ENCODE measurements around the gene PRR12.

PRR12 gene

DNA sequence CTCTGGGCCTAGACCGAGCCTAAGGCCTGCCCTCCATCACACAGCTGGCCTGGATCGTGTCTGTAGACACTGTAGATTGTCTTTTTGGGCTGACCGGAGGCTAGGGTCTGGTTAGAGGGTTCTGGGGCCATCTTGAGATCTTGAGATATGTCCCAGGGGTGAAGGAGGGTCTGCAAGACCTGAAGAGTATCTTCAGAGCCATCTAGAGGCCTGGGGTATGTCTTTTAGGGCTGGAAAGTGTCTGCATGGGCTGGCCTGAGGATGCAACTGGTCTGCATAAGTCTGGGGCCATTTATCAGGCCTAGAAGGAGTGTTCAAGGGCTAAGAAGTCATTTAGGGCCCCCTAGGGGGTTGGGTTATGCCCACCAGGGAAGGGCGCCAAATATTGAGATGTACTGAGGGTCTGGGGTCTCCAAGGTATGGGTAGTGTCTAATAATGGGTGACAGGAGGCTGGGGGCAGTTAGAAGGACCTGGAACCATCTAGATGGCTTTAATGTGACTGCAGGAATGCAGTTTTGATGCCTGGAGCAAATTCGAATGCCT is 51.6 kb downstream of the PRR12 start:
- in situ Hi-C loops (cut with HindIII; ENCODE audit: low sequenced_read_pairs), result no loop called here

DNA sequence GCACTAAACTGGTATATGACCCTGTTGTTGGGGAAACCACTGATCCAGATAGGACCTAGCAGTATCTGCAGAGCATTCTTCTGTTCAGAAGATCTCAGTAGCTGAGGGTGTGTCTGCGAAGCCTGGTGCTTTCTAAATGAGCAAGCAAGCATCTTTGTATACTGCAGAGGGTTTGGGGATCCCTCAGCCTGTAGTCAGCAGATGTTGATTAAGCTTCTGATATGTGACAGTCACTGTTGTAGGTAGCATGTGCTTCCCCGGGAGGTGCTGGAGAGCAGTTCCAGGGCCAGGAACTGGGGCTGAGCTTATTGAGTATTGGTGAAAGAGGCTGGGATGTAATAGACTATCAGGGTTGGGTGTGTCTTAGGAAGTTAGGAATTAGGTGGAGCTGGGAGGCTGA is 52.5 kb downstream of the PRR12 start:
- in situ Hi-C loops (cut with HindIII; ENCODE audit: low sequenced_read_pairs), result no loop called here

DNA sequence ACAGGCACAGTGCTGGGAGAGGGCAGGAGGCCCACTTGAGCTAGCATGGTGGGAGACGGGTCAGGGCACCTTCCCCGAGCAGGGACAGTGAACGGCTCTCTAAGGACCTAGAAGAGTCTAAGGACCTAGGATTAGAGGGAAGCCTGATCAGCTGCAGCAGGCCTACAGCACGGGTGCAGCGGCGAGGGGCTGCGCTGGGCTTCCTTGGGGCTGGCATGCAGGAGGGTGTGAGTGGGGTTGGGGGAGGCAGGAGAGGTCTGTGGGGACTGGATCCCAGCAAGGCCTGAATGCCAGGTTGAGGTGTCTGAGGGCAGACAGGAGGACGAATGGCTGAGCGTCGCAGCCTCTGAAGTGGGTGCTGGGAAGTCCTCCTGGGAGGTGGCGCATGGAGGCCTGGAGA is 54.6 kb downstream of the PRR12 start:
- in situ Hi-C loops (cut with HindIII; ENCODE audit: low sequenced_read_pairs), result no loop called here

DNA sequence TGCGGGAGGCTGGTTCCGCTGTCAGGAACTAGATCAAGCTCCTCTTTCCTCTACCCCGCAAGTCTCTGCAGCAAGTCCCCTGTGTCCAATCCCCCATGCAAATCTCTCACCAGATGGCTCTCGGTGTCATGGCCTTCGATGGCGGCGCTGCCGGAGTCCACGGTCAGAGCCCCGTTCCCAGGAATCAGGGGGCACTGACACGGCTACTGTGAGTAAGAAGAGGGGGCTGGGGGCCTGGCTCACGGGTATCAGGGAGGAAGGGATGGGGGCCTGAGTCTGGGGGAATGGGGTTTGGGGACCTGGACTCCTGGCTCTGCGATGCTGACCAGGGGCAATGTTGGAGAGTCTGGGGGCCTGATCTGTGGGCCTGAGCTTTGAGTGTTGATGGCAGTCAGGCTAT is 55.0 kb downstream of the PRR12 start:
- in situ Hi-C loops (cut with HindIII; ENCODE audit: low sequenced_read_pairs), result no loop called here

DNA sequence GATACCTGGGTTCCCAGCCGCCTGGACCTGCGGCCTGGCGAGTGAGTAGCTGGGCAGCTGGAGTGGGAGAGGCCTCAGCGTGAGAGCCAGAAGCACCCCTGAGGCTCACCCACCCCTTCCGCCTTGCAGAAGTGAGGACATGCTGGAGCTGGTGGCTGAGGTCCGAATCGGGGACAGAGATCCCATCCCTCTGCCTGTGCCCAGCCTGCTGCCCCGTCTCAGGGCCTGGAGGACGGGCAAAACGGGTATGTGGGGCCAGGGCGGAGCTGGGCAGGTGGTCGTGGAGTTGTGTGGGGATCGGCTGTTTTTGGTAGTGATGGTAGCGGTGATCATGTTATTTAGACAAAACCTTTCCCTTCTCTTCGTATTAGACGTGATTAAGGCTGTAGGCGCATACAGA is 55.6 kb downstream of the PRR12 start:
- in situ Hi-C loops (cut with HindIII; ENCODE audit: low sequenced_read_pairs), result no loop called here

DNA sequence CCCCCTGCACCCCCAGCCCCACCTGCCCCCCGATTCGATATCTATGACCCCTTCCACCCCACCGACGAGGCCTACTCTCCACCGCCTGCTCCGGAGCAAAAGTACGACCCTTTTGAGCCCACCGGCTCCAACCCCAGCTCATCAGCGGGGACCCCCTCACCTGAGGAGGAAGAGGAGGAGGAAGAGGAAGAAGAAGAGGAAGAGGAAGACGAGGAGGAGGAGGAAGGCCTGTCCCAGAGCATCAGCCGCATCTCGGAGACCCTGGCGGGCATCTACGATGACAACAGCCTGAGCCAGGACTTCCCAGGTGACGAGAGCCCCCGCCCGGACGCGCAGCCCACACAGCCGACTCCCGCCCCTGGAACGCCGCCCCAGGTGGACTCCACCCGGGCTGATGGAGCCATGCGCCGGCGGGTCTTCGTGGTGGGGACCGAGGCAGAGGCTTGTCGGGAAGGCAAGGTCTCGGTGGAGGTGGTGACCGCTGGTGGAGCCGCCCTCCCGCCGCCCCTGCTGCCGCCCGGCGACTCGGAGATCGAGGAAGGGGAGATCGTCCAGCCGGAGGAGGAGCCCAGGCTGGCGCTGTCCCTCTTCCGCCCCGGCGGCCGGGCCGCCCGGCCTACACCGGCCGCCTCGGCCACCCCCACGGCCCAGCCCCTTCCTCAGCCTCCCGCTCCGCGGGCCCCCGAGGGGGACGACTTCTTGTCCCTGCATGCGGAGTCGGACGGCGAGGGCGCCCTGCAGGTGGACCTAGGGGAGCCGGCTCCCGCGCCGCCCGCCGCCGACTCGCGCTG is 60.2 kb downstream of the PRR12 start:
- in situ Hi-C loops (cut with HindIII; ENCODE audit: low sequenced_read_pairs), result no loop called here

DNA sequence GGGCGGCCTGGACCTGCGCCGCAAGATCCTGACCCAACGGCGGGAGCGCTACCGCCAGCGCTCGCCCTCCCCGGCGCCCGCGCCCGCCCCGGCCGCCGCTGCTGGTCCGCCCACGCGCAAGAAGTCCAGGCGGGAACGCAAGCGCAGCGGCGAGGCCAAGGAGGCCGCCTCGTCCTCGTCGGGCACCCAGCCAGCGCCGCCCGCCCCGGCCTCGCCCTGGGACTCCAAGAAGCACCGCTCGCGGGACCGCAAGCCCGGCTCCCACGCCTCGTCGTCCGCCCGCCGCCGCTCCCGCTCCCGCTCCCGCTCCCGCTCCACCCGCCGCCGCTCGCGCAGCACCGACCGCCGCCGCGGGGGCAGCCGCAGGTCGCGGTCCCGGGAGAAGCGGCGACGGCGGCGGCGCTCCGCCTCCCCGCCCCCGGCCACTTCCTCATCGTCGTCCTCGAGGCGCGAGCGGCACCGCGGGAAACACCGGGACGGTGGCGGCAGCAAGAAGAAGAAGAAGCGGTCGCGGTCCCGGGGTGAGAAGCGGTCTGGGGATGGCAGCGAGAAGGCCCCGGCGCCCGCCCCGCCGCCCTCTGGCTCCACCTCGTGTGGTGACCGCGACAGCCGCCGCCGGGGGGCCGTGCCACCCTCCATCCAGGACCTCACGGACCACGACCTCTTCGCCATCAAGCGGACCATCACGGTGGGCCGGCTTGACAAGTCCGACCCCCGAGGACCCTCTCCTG is 61.0 kb downstream of the PRR12 start:
- in situ Hi-C loops (cut with HindIII; ENCODE audit: low sequenced_read_pairs), result no loop called here

DNA sequence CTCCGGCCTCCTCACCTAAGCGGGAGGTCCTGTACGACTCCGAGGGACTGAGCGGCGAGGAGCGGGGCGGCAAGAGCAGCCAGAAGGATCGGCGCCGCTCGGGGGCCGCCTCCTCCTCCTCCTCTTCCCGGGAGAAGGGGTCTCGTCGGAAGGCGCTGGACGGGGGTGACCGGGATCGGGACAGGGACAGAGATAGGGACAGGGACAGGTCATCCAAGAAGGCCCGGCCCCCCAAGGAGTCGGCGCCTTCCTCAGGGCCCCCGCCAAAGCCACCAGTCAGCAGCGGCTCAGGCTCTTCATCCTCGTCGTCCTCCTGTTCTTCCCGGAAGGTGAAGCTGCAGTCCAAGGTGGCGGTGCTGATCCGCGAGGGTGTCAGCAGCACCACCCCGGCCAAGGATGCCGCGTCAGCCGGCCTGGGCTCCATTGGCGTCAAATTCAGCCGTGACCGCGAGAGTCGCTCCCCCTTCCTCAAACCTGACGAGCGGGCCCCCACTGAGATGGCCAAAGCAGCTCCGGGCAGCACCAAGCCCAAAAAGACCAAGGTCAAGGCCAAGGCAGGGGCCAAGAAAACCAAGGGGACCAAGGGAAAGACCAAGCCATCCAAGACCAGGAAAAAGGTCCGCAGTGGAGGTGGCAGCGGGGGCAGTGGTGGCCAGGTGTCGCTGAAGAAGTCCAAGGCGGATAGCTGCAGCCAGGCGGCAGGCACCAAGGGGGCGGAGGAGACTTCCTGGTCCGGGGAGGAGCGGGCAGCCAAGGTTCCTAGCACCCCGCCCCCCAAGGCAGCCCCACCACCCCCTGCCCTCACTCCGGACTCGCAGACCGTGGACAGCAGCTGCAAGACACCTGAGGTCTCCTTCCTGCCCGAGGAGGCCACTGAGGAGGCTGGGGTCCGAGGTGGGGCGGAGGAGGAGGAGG is 61.8 kb downstream of the PRR12 start:
- in situ Hi-C loops (cut with HindIII; ENCODE audit: low sequenced_read_pairs), result no loop called here

DNA sequence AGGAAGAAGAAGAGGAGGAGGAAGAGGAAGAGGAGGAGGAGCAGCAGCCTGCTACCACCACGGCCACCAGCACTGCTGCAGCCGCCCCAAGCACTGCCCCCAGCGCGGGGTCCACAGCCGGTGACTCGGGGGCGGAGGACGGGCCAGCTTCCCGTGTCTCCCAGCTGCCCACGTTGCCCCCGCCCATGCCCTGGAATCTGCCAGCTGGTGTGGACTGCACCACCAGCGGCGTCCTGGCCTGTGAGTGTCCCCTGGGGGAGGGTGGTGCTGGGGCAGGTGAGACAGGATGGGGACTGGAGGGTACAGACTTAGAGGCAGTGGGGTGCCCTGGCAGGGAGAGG is 62.5 kb downstream of the PRR12 start:
- in situ Hi-C loops (cut with HindIII; ENCODE audit: low sequenced_read_pairs), result no loop called here

DNA sequence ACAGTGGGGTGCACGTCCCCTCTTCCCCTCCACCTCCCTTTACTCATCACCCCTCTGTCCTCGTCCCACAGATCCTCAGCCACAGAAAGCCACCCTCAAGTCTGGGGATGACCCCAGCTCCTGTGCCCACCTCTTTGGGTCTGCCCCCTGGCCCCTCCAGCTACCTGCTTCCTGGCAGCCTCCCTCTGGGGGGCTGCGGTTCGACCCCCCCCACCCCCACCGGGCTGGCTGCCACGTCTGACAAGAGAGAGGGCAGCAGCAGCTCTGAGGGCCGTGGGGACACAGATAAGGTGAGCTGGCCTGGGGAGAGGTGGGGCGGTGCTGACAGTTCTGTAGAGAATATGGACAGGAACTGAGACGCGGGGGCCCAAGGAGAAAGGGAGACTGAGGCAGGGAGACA is 63.6 kb downstream of the PRR12 start:
- in situ Hi-C loops (cut with HindIII; ENCODE audit: low sequenced_read_pairs), result no loop called here

DNA sequence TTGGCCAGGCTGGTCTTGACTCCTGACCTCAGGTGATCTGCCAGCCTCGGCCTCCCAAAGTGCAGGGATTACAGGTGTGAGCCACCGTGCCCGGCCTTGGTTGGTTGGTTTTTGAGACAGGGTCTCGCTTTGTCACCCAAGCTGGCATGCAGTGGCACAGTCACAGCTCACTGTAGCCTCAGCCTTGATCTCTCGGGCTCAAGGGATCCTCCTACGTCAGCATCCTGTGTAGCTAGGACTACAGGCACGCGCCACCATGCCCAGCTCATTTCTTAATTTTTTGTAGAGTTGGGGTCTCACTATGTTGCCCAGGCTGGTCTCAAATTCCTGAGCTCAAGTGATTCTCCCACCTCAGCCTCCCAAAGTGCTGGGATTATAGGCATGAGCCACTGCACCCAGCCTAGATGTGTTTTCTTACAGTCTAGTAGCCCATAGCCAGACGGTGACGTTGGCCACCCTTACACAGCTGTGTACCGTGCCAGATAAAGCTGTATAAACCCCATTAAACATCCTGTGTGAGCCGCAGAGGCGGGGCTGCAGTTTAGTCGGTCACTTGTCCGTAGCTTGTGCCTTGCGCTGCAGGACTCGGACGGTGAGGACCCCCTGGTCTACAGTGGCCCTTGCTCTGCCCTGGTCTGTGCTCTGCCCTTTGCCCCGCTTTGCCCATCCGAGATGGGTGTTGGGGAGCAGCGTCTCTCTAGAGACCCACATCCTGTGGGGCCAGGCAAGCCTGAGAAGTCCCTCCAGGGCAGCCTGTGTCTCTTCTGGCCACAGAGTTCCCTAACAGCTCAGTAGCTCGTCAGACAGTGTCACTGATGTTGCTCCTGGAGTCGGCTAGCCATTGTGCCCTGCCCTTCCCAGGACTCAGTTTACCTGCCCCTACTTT is 64.8 kb downstream of the PRR12 start:
- in situ Hi-C loops (cut with HindIII; ENCODE audit: low sequenced_read_pairs), result no loop called here

DNA sequence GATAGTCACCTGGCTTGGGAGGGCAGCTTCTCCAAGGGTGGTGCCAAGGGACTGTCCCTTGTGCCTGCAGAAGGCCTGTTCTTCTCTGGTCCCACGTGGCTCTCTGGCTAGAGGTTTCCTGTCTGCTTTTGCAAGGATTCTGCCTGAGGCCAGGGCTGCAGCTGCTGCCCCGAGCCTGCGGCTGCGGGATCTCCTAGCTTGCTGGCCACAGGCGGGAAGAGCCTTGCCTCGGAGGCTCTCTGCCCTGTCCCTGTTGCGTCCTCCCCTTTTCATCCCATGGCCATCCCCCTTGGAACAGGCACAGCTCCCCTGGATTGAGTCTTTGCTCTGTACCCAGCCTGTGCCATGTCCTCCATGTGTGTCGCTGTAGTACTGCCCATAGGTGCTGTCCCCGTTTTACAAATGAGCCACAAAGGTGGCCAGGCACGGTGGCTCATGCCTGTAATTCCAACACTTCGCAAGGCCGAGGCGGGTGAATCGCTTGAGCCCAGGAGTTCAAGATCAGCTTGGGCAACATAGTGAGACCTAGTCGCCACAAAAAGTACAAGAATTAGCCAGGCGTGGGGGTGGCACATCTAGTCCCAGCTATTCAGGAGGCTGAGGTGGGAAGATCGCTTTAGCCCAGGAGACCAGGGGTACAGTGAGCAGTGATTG is 65.6 kb downstream of the PRR12 start:
- in situ Hi-C loops (cut with HindIII; ENCODE audit: low sequenced_read_pairs), result no loop called here

DNA sequence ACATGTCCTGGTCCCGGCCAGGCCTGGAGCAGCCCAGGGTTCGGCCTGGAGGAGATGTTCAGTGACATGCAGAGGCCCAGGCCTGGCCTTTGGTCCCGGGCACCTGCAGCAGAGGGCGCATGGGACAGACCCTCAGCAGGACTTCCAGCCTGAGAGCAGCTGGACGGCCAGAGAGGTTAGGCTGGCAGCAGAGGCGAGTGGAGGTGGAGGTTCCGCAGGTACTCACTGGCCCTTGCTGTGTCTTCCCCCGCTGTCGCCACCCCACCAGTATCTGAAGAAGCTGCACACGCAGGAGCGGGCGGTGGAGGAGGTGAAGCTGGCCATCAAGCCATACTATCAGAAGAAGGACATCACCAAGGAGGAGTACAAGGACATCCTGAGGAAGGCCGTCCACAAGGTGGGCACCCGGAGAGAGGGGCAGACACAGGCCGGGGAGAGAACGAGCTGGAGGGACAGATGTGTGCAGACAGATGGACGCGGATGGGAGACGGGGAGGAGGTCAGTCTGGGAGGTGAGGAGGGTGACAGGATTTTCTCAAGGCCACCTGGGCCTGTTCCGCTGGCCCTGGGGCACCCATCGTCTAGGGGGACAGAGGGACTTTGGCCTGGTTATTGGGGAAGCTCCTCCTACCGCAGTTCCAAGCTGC is 66.6 kb downstream of the PRR12 start:
- in situ Hi-C loops (cut with HindIII; ENCODE audit: low sequenced_read_pairs), result no loop called here

DNA sequence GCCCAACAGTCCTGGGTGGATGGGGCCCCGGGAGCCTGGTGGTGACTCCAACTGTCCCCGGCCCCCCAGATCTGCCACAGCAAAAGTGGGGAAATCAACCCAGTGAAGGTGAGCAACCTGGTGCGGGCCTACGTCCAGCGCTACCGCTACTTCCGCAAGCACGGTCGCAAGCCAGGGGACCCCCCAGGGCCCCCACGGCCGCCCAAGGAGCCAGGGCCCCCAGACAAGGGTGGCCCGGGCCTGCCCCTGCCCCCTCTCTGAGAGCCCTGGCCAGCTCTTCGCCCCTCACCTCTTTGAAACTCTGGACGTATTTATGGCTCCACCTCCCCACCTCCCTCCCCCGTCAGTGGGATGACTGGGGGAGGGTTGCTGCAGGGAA is 67.1 kb downstream of the PRR12 start:
- in situ Hi-C loops (cut with HindIII; ENCODE audit: low sequenced_read_pairs), result no loop called here

DNA sequence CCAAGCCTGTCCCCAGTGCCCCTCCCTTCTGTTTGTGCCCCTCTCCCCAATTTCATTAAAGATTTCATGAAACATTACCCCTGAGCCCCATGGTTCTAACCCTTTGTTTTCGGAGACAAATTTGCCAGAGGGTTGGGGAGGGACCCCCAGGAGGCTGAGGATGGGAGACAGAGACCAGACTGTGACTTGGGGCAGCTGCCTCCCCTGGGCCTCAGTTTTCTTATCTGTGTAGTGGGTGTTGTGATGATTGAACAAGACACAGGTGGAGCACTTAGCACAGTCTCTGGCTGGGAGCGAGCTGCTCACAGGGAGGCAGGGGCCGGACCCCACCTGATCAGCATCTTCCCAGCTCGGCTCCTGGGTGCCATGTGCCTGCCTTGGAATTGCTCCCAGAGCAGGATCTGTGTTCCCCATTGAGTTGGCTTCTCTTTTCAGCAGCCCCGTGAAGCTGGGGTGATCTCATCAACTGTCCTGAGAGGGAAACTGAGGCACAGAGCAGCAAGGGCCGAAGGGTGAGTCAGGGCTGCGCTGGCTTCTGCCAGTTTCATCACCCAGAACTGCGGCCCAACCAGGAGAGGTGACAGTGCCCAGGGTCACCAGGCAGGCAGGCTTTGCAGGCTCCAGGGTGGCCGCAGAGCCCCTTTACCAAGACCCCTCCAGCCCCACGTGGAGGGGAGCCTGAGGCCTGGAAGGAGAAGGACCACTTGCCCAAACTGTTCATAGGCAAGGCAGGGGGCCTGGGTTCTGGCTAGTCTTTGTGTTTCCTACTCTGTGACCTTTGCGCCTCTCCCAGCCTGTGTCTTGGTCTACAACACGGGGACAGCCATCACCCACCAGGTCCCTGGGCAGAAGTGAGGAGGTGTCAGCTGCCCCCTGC is 67.8 kb downstream of the PRR12 start:
- in situ Hi-C loops (cut with HindIII; ENCODE audit: low sequenced_read_pairs), result no loop called here

DNA sequence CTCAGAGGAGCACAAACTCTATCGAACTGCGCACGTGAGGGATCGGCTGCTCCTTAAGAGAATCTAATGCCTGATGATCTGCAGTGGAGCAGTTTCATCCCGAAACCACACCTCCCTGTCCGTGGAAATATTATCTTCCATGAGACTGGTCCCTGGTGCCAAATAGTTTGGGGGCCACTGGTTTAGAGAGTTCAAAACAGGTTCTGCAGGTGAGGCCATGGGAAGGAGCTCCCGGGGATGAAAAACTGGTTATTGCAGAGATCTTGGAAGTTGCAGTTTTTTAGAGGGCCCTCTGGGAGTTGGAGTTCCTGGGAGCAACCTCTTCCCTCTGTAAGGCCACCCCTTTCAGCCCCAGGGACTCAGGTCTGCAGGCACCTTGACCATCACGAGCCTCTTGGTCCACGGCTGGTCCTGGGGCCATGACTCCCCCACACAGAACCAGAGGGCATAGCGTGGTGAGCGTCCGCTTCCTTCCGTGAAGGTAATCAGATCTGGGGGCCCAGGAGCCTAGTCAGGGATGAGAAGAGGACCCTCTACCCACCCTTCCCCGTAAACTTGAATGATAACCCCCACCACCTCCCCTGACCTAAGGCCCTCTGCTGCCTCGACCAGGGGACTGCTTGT is 69.5 kb downstream of the PRR12 start:
- in situ Hi-C loops (cut with HindIII; ENCODE audit: low sequenced_read_pairs), result no loop called here

DNA sequence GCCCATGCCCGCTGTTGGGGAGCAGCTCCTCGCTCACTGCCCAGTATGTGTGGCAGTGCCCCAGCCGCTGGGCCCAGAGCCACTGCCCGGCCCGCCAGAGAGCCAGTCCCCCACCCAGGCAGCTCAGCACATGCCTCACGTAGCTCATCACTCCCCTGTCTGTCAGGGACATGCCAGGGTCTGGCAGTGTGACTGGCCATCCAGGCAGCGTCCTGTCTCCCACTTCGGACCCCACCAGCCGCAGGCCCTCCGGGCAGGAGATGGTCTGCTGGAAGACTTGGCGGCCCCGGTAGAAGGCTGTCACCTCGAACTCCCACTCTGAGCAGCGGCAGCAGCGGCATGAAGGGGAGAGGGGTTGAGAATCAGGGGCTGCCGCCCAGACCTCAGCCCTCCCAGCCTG is 71.0 kb downstream of the PRR12 start:
- in situ Hi-C loops (cut with HindIII; ENCODE audit: low sequenced_read_pairs), result no loop called here

DNA sequence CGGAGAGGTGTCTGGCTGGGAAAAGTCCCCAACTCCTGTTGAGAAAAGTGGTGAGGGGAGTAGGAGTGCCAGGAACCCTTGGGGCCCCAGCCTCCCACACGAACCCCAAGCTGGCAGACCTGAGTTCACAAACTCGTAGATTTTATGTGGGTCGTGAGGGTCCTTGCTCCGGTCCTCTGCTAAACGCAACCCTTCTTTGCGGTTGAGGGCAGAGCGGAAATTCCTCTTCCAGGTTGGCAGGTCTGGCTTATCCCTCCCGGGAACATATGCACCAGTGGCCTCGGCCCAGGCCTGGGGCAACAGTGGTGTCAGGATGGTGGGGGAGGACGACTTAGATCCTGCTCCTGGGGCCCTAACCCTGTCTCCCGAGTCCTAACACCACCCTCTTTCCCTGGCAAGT is 72.2 kb downstream of the PRR12 start:
- in situ Hi-C loops (cut with HindIII; ENCODE audit: low sequenced_read_pairs), result no loop called here

All from DLD1 (cell line).